ENCODE results near the gene IL10RA.
"Not testable (repeated sequence)": the region's sequence is repeated elsewhere in the genome, so short reads cannot be mapped to it uniquely, and the experiment has no call there.

The IL10RA gene

DNA sequence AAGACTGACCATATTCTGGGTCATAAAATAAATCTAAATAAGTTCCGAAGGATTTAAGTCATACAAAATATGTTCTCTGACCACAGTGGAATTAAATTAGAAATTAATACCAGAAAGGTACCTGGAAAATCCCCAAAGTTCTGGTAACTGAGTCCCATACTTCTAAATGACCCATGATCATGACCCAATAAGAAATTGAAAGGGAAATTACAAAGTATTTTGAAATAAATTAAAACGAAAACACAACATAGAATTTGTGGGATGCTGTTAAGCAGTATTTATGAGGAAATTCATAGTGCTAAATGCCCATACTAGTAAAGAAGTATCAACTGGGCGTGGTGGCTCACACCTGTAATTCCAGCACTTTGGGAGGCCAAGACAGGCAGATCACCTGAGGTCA is 23.4 kb upstream of the IL10RA start:
- no peak for DNase-seq

DNA sequence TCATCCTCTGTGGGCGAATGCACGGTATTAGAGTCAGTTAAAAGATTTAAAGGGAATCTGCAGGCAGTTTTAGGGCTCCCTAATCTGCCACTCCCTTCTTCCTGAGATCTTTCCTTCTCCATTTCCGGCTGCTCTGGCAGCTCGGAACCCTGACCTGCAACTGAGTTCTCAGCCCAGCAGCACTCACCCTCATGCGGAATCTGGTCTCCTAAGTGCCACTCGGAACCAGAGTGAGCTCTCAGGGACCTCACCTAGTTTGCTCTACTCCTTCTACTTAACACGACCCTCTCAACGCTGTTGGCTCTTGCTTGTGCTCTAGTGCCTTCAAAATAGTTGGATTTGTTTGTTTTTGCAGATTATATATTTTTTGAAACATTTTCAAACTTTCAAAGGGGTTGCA is 19.3 kb upstream of the IL10RA start:
- no peak for DNase-seq

DNA sequence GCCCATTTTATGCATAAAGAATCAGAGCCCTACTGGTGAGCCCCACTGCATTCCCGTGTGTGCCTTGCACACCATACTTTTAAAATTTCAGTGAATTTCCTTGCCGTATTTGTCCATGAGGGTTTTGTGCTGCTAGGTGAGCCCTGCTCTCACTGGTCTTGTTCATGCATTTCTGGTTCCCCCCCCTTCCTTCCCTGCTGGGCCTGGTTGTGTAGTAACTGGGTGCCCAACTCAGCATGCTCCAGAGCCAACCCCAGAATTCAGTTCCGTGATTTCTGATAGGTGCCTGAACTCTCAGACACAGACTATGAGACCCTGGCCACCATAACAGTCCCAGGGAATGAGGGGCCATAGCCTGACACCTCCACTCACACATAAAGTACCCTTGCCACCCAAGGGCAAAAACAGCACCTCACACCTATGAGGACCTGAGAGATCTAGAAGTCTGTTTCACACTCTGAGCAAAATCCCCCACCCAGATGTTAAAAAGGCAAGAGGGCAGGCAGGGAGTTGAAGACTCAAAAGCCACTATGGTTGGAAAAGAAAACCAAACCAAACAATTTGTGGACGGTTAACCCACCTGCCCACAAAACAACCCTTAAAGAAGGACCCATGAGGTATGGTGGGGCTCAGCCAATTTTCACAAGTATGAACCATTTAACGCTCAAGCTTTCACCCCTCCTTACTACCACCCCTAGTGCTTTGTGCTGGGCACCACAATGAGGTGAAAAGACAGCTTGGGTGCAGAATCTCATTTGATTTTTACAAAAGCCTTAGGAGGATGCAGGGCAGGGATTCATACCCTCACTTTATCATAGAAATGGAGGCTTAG is 16.8 kb upstream of the IL10RA start:
- no peak for DNase-seq

DNA sequence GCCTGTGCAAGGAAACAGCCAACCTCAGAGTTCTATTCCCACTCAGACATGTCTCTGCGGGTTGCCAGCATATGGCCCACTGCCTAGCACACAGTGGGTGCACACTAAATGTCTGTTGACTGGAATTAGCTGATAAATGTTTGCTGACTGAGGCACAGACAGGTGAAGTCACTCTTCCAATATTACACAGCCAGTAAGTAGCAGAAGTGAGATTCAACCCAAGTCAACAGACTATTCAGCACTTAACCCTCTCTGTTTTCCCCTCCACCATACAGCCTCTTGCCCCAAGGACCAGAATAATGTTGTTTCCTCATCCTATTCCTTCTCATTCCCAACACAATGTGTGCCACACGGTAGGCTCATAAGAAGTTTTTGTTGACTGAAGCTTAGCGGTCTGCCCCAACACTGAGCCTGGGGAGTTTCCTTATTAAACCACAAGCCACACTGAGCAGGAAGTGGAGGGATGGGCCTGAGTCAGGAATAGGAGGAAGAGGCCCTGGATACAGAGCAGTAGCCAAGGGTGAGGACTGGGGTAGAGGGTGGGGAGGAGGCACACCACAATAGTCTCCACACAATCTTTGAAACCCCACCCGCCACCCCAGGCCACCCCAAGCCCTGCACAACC is 15.7 kb upstream of the IL10RA start:
- no peak for DNase-seq

GRCh38 chr11:117972044-117972443 is 14.2 kb upstream of the IL10RA start:
- DNase-seq = no peak

- no peak for DNase-seq
Observed at GRCh38 chr11:117972629-117973502, 13.3 kb upstream of the IL10RA start.

- no peak for DNase-seq
Observed at GRCh38 chr11:117973503-117973860, 12.7 kb upstream of the IL10RA start.

- no peak for DNase-seq
Observed at GRCh38 chr11:117976445-117976844, 9.7 kb upstream of the IL10RA start.

- DNase-seq = no peak
Observed at GRCh38 chr11:117977029-117977428, 9.2 kb upstream of the IL10RA start.

DNA sequence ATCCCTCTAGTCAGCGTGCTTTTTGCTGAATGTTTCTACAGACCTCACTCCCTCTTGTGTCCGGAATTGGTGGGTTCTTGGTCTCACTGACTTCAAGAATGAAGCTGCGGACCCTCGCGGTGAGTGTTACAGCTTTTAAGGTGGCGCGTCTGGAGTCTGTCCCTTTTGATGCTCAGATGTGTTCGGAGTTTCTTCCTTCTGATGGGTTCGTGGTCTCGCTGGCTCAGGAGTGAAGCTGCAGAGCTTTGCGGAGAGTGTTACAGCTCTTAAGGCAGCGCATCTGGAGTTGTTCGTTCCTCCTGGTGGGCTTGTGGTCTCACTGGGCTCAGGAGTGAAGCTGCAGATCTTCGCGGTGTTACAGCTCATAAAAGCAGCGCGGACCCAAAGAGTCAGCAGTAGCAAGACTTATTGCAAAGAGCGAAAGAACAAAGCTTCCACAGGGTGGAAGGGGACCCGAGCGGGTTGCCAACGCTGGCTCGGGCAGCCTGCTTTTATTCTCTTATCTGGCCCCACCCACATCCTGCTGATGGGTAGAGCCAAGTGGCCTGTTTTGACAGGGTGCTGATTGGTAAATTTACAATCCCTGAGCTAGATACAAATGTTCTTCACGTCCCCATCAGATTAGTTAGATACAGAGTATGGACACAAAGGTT is 8.5 kb upstream of the IL10RA start:
- DNase-seq = not testable (repeated sequence)

- not testable (repeated sequence) for DNase-seq
Observed at GRCh38 chr11:117978291-117978910, 7.8 kb upstream of the IL10RA start.

GRCh38 chr11:117978991-117979390 is 7.2 kb upstream of the IL10RA start:
- no peak for DNase-seq

GRCh38 chr11:117979481-117980211 is 6.5 kb upstream of the IL10RA start:
- DNase-seq = no peak

- DNase-seq = no peak
Observed at GRCh38 chr11:117980280-117980679, 5.9 kb upstream of the IL10RA start.

GRCh38 chr11:117980720-117981119 is 5.5 kb upstream of the IL10RA start:
- no peak for DNase-seq

- DNase-seq = no peak
Observed at GRCh38 chr11:117983163-117983475, 3.1 kb upstream of the IL10RA start.

- DNase-seq = no peak
Observed at GRCh38 chr11:117984476-117984875, 1.7 kb upstream of the IL10RA start.

GRCh38 chr11:117986981-117987574 is 884 bp downstream of the IL10RA start:
- no peak for DNase-seq

DNA sequence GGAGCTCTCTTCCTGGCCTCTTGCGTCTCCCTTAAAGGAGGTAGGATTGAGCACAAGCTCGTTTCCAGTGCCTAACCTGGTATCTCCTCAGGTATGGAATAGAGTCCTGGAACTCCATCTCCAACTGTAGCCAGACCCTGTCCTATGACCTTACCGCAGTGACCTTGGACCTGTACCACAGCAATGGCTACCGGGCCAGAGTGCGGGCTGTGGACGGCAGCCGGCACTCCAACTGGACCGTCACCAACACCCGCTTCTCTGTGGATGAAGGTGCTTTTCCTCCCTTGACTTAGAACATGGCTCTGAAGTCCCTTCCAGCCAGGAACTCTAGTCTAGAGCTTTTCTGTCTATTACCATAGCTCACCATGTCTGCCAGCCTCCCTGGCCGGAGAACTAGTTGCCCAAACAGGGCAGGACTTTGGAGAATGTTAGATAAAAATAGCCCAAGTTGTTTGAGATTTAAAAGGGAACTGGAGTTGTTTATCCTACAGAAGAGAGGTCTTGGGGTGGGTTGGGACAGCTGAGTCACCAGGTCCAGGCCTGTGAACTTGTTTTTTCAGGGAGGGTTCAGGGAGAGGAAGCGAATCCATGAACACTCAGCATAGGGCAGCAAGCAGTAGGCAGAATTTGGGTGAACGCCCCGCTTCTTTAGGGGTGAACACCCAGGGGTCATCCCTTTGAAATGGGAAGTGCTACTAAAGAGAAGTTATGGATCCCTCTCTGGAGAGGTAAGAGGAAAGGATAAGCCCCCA is 3.3 kb downstream of the IL10RA start:
- DNase-seq = no peak

GRCh38 chr11:117992136-117992535 is 5.9 kb downstream of the IL10RA start:
- no peak for DNase-seq

- DNase-seq = no peak
Observed at GRCh38 chr11:117992620-117993019, 6.4 kb downstream of the IL10RA start.

Data from cerebellar nuclear complex (tissue), 1 donor.